Loucy (cell line): Measurements from ENCODE around the gene ATE1.
"Not testable (repeated sequence)": the region's sequence is repeated elsewhere in the genome, so short reads cannot be mapped to it uniquely, and the experiment has no call there.

Source experiments
- H2AFZ ChIP-seq: fragments of 200-600 bp; sonication (generic); 2 replicates; pipeline ENCODE4 v1.6.0; 2016; ENCODE audit warnings: antibody characterized with exemption, mild to moderate bottlenecking, low read length, moderate library complexity
- H3F3A ChIP-seq: fragments of 200-600 bp; 2 replicates; pipeline ENCODE4 v1.6.0; 2016; ENCODE audit warnings: antibody characterized with exemption, low read depth, mild to moderate bottlenecking
- H3K27me3 ChIP-seq: fragments of 200-600 bp; sonication (generic); 2 replicates; pipeline ENCODE4 v1.6.1; 2014; ENCODE audit warnings: low read length, mild to moderate bottlenecking; ENCODE audit not compliant: insufficient read depth, poor library complexity, severe bottlenecking
- H3K36me3 ChIP-seq: fragments of 200-600 bp; sonication (generic); 2 replicates; pipeline ENCODE4 v1.6.1; 2016; ENCODE audit warnings: low read length; ENCODE audit not compliant: insufficient read depth
- H3K4me1 ChIP-seq: fragments of 200-600 bp; sonication (generic); 2 replicates; pipeline ENCODE4 v1.5.1; 2014; ENCODE audit warnings: low read length, mild to moderate bottlenecking; ENCODE audit not compliant: insufficient read depth, poor library complexity, severe bottlenecking
- H3K4me2 ChIP-seq: fragments of 200-600 bp; sonication (generic); 2 replicates; pipeline ENCODE4 v1.6.0; 2014; ENCODE audit warnings: antibody characterized with exemption, low read length, low read depth, mild to moderate bottlenecking; ENCODE audit not compliant: poor library complexity, severe bottlenecking
- H3K4me3 ChIP-seq: fragments of 200-600 bp; sonication (generic); 2 replicates; pipeline ENCODE4 v1.5.1; 2014; ENCODE audit warnings: low read length, mild to moderate bottlenecking, mixed read lengths; ENCODE audit not compliant: poor library complexity, severe bottlenecking
- H3K79me2 ChIP-seq: fragments of 200-600 bp; sonication (generic); 2 replicates; pipeline ENCODE4 v1.6.1; 2014; ENCODE audit warnings: low read length; ENCODE audit not compliant: insufficient read depth
- H3K9ac ChIP-seq: fragments of 200-600 bp; sonication (generic); 2 replicates; pipeline ENCODE4 v1.6.0; 2014; ENCODE audit warnings: mild to moderate bottlenecking, low read depth, low read length, moderate library complexity; ENCODE audit not compliant: poor library complexity, severe bottlenecking
- H3K9me2 ChIP-seq: fragments of 200-600 bp; sonication (generic); replicated peaks from 2 replicates; pipeline ENCODE4 v1.6.1; 2016; ENCODE audit warnings: low read depth, low read length, mixed read lengths
- H3K9me3 ChIP-seq: fragments of 200-600 bp; sonication (generic); 2 replicates; pipeline ENCODE4 v1.6.1; 2014; ENCODE audit warnings: mild to moderate bottlenecking, antibody characterized with exemption, low read length, low read depth; ENCODE audit not compliant: insufficient read depth
- H4K20me1 ChIP-seq: fragments of 200-600 bp; sonication (generic); 2 replicates; pipeline ENCODE4 v1.6.0; 2014; ENCODE audit warnings: antibody characterized with exemption, low read length, mild to moderate bottlenecking; ENCODE audit not compliant: insufficient read depth, poor library complexity, severe bottlenecking
- EZH2phosphoT487 ChIP-seq: fragments of 200-600 bp; IDR thresholded peaks from 2 replicates; pipeline ENCODE4 v1.6.1; 2018; ENCODE audit warnings: antibody characterized with exemption, mild to moderate bottlenecking, moderate library complexity, borderline replicate concordance
- TF ChIP-seq, protein P1 (sequence below): fragments of 200-600 bp; sonication (generic); conservative IDR thresholded peaks from 2 replicates; pipeline ENCODE4 v1.5.1; 2014; ENCODE audit warnings: mild to moderate bottlenecking, antibody characterized with exemption, low read length

ATE1 gene

DNA sequence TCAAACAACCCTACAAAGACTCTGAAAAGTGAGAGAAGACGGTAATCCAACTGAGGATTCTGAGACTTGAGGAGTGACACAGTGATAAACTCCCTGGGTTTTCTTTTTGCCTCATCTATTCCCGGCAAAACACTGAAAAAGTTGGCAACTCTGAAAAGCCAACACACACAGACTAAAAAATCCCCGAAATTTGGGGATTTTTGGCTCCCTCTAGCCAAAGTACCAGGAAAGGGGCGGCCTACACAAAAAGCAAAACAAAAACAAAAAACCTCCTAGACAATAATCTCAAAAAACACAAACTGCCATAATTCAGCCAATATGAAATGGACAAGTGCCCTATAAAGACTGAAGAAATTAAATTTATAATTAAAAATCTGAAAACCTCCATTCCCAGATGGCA lies 161.4 kb downstream of the ATE1 start:
- Histone ChIP-seq H3K79me2 (no peaks in the 10 kb centered on the region), H3K4me1 (no peaks in the 10 kb centered on the region), H4K20me1 (no peaks in the 10 kb centered on the region), H3K4me2 (no peak overlapping the region), H3K9me3 (peaks cover 6% of the 10 kb centered on the region), H3K9me2 (no peaks in the 10 kb centered on the region), H3K9ac (no peak overlapping the region), H3K27me3 (no peaks in the 10 kb centered on the region), H3K4me3 (no peak overlapping the region), H3F3A (no peaks in the 10 kb centered on the region), H3K36me3 (0 out of 2 replicates have a peak, but pooled peaks cover 3% of the 10 kb centered on the region), H2AFZ (no peak overlapping the region)
- no peak for TF ChIP-seq EZH2phosphoT487
- TF ChIP-seq, protein P1, sequence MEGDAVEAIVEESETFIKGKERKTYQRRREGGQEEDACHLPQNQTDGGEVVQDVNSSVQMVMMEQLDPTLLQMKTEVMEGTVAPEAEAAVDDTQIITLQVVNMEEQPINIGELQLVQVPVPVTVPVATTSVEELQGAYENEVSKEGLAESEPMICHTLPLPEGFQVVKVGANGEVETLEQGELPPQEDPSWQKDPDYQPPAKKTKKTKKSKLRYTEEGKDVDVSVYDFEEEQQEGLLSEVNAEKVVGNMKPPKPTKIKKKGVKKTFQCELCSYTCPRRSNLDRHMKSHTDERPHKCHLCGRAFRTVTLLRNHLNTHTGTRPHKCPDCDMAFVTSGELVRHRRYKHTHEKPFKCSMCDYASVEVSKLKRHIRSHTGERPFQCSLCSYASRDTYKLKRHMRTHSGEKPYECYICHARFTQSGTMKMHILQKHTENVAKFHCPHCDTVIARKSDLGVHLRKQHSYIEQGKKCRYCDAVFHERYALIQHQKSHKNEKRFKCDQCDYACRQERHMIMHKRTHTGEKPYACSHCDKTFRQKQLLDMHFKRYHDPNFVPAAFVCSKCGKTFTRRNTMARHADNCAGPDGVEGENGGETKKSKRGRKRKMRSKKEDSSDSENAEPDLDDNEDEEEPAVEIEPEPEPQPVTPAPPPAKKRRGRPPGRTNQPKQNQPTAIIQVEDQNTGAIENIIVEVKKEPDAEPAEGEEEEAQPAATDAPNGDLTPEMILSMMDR, result no peak

DNA sequence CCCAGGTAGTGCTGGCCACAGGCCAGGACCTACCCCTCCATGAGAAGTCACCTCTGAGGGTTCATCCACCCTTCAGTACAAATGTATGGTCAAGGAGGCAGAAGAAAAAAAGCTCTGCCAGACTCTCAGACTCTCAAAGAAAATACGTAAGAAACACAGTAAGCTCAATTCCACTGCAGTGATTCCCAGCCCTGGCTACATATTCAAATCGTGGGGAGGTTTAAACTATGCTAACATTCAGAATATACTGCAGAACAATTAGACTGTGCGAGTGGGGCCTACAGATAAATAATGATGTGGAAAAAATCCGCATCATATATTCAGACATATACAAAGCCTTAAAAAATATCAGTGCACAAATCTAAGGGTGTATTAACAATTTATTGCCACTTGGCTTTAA lies 162.6 kb downstream of the ATE1 start:
- Histone ChIP-seq H3K9me2 (no peaks in the 10 kb centered on the region), H3K27me3 (no peaks in the 10 kb centered on the region), H3K9me3 (peaks cover 6% of the 10 kb centered on the region), H3K4me3 (no peak overlapping the region), H3K9ac (no peak overlapping the region), H3K4me2 (no peak overlapping the region), H3K36me3 (peaks cover 4% of the 10 kb centered on the region; the same call in 1 of the 2 replicates), H4K20me1 (no peaks in the 10 kb centered on the region), H2AFZ (no peak overlapping the region), H3K79me2 (no peaks in the 10 kb centered on the region), H3K4me1 (no peaks in the 10 kb centered on the region), H3F3A (no peaks in the 10 kb centered on the region)
- TF ChIP-seq, protein P1, result no peak
- no peak for TF ChIP-seq EZH2phosphoT487

DNA sequence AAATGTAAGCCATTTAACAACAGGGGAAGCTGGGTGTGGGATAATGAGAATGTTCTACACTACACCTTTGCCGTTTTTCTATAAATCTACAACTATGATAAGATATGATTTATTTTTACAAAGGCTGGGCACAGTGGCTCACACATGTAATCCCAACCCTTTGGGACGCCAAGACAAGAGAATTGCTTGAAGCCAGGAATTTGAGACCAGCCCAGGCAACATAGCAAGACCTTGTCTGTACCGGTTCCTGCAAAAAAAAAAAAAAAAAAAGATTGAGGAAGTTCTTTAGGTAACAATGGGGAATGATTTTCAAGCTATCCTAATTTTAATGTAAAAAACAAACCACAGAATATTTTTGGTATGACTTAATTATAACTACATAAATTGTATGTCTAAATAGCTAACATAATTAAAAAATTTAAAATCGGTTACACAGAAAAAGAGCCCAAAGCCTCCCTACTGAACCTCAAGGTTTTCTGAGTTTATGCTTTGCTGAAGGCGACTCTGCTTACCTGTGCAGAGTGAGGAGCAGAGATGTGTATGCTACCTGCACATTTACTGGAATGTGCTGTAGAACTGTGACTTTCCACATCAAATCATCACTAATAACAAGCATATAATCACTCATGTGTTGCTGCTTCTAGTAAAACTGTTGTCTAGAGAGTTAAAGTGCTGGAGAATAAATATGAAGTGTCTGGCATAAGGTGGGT lies 163.4 kb downstream of the ATE1 start:
- Histone ChIP-seq H3K4me2 (no peak overlapping the region), H3K4me3 (no peak overlapping the region), H3K4me1 (no peaks in the 10 kb centered on the region), H3K79me2 (no peaks in the 10 kb centered on the region), H4K20me1 (no peaks in the 10 kb centered on the region), H3K9ac (no peak overlapping the region), H2AFZ (no peak overlapping the region), H3K36me3 (peaks cover 10% of the 10 kb centered on the region; the same call in 1 of the 2 replicates), H3K9me3 (peaks cover 12% of the 10 kb centered on the region), H3F3A (no peaks in the 10 kb centered on the region), H3K9me2 (no peaks in the 10 kb centered on the region), H3K27me3 (no peaks in the 10 kb centered on the region)
- TF ChIP-seq EZH2phosphoT487, result no peak
- TF ChIP-seq, protein P1, result no peak

DNA sequence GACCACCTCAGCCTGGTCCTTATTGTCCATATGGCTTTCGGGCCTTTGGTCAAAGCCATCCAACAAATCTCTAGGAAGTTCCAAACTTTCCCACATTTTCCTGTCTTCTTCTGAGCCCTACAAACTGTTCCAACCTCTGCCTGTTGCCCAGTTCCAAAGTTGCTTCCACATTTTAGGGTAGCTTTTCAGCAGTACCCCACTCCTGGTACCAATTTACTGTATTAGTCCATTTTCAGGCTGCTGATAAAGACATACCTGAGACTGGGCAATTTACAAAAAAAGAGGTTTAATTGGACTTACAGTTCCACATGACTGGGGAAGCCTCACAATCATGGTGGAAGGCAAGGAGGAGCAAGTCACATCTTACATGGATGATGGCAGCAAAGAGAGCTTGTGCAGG lies 170.6 kb downstream of the ATE1 start:
- H3K79me2 ChIP-seq, H3K9me2 ChIP-seq, H3K4me3 ChIP-seq, H4K20me1 ChIP-seq, H3K4me2 ChIP-seq, H3K4me1 ChIP-seq, H3K27me3 ChIP-seq, H3F3A ChIP-seq, H3K9ac ChIP-seq, H2AFZ ChIP-seq: not testable (repeated sequence)
- Histone ChIP-seq H3K36me3 (peaks cover 11% of the 10 kb centered on the region; the same call in 1 of the 2 replicates), H3K9me3 (peaks cover 31% of the 10 kb centered on the region; the same call in 1 of the 2 replicates)

DNA sequence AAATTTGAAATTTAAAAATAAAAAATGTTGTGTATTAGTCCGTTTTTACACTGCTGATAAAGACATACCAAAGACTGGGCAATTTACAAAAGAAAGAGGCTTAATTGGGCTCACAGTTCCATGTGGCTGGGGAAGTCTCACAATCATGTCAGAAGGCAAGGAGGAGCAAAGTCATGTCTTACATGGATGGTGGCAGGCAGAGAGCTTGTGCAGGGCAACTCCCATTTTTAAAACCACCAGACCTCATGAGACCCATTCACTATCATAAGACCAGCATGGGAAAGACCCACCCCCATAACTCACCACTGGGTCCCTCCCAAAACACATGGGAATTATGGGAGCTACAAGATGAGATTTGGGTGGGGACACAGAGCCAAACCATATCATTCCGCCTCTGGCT lies 172.3 kb downstream of the ATE1 start:
- H3K9me3 ChIP-seq, result peaks cover 31% of the 10 kb centered on the region; the same call in 1 of the 2 replicates
- H3K79me2 ChIP-seq, H3K4me1 ChIP-seq, H2AFZ ChIP-seq, H3K27me3 ChIP-seq, H3F3A ChIP-seq, H3K4me2 ChIP-seq, H3K9ac ChIP-seq, H4K20me1 ChIP-seq, H3K9me2 ChIP-seq, H3K4me3 ChIP-seq: not testable (repeated sequence)
- peaks cover 11% of the 10 kb centered on the region; the same call in 1 of the 2 replicates for H3K36me3 ChIP-seq
